IMR-90 (cell line): Measurements from ENCODE around the gene TRIM47. TPM values are rescaled to one million over a fixed set of nuclear protein-coding genes. Genes with fewer than 3 reads are reported as not detected.

Experiments
- ATAC-seq: fragments of 200-7000 bp; cut with Tn5 transposase; 2 replicates; pipeline ENCODE4 v1.9.1; 2020; ENCODE audit warnings: low read depth, mild to moderate bottlenecking, moderate library complexity
- BruUV-seq: library from RNA; stranded (reverse); fragments of 400-500 nt; replicated peaks from 2 replicates; lab custom pipeline; 2021; lab: Mats Ljungman, UMichigan
- CTCF ChIA-PET: fragments of 300-600 bp; formaldehyde crosslinking; extraction: SDS; loops from one replicate; lab custom pipeline; 2021; ENCODE audit warnings: antibody characterized with exemption; lab: Yijun Ruan, JAX
- POLR2A ChIA-PET: fragments of 300-600 bp; sonication (Branson Sonifier 250); formaldehyde crosslinking; loops from one replicate; lab custom pipeline; 2022; ENCODE audit warnings: antibody characterized with exemption; ENCODE audit not compliant: unreplicated experiment; lab: Charles Lee
- DNase-seq: peaks from one replicate; pipeline ENCODE4 v3.0.0; 2013
- H2AFZ ChIP-seq: replicated peaks from 2 replicates; pipeline ENCODE3; 2013; ENCODE audit warnings: low read length, mild to moderate bottlenecking; ENCODE audit not compliant: poor library complexity
- H2AK5ac ChIP-seq: 2 replicates; pipeline ENCODE4 v1.6.1; 2013; ENCODE audit warnings: low read depth, low read length, inconsistent platforms
- H2AK9ac ChIP-seq: replicated peaks from 2 replicates; pipeline ENCODE3; 2013; ENCODE audit warnings: mild to moderate bottlenecking, low read depth, low read length, moderate library complexity; ENCODE audit not compliant: poor library complexity
- H2BK120ac ChIP-seq: 2 replicates; pipeline ENCODE4 v1.6.1; 2013; ENCODE audit warnings: low read depth, low read length, inconsistent platforms
- H2BK15ac ChIP-seq: 3 replicates; pipeline ENCODE4 v1.6.1; 2013; ENCODE audit warnings: low read depth, low read length, inconsistent platforms
- H2BK20ac ChIP-seq: 2 replicates; pipeline ENCODE4 v1.6.1; 2013; ENCODE audit warnings: low read depth, mild to moderate bottlenecking, inconsistent platforms, low read length, moderate library complexity
- H2BK5ac ChIP-seq: 2 replicates; pipeline ENCODE4 v1.6.1; 2013; ENCODE audit warnings: mild to moderate bottlenecking, low read depth, low read length, inconsistent platforms; ENCODE audit not compliant: poor library complexity, severe bottlenecking
- H3K14ac ChIP-seq: replicated peaks from 2 replicates; pipeline ENCODE4 v1.6.1; 2013; ENCODE audit warnings: low read depth, low read length, inconsistent platforms
- H3K18ac ChIP-seq: 2 replicates; pipeline ENCODE4 v1.6.1; 2013; ENCODE audit warnings: low read depth, low read length, control low read depth
- H3K23ac ChIP-seq: 2 replicates; pipeline ENCODE4 v1.6.1; 2013; ENCODE audit warnings: low read depth, low read length, inconsistent platforms
- H3K27ac ChIP-seq: 2 replicates; pipeline ENCODE4 v1.5.1; 2013; ENCODE audit warnings: mild to moderate bottlenecking, control low read depth, low read length; ENCODE audit not compliant: insufficient read depth
- H3K27me3 ChIP-seq: 2 replicates; pipeline ENCODE4 v1.6.1; 2013; ENCODE audit warnings: low read length; ENCODE audit not compliant: control insufficient read depth, insufficient read depth
- H3K36me3 ChIP-seq: 2 replicates; pipeline ENCODE4 v1.6.1; 2013; ENCODE audit warnings: low read length, mixed read lengths; ENCODE audit not compliant: control insufficient read depth, insufficient read depth
- H3K4ac ChIP-seq: 2 replicates; pipeline ENCODE4 v1.6.1; 2013; ENCODE audit warnings: low read depth, low read length, inconsistent platforms
- H3K4me1 ChIP-seq: 2 replicates; pipeline ENCODE4 v1.6.1; 2013; ENCODE audit warnings: low read length, mixed read lengths; ENCODE audit not compliant: control insufficient read depth, insufficient read depth
- H3K4me2 ChIP-seq: 2 replicates; pipeline ENCODE4 v1.6.1; 2013; ENCODE audit warnings: low read depth, mild to moderate bottlenecking, control low read depth, low read length, moderate library complexity
- H3K4me3 ChIP-seq: 2 replicates; pipeline ENCODE4 v1.5.1; 2013; ENCODE audit warnings: low read depth, mild to moderate bottlenecking, control low read depth, low read length, moderate library complexity; ENCODE audit not compliant: insufficient read depth
- H3K56ac ChIP-seq: 2 replicates; pipeline ENCODE4 v1.6.1; 2013; ENCODE audit warnings: low read length, inconsistent platforms; ENCODE audit not compliant: insufficient read depth; ENCODE audit errors: extremely low read depth
- H3K79me1 ChIP-seq, 2 experiments: 2 replicates each; pipeline ENCODE4 v1.6.1; 2013; ENCODE audit warnings: low read length in 2 of 2, inconsistent platforms in 1 of 2, low read depth in 1 of 2
- H3K9ac ChIP-seq: 2 replicates; pipeline ENCODE4 v1.6.1; 2013; ENCODE audit warnings: low read depth, low read length, control low read depth
- H3K9me1 ChIP-seq: 2 replicates; pipeline ENCODE4 v1.6.1; 2013; ENCODE audit warnings: low read length, inconsistent platforms; ENCODE audit not compliant: insufficient read depth
- H3K9me3 ChIP-seq: 2 replicates; pipeline ENCODE4 v1.6.1; 2013; ENCODE audit warnings: low read length; ENCODE audit not compliant: control insufficient read depth, insufficient read depth
- H4K20me1 ChIP-seq: 2 replicates; pipeline ENCODE4 v1.6.1; 2013; ENCODE audit warnings: low read length, inconsistent platforms; ENCODE audit not compliant: insufficient read depth
- H4K5ac ChIP-seq: 2 replicates; pipeline ENCODE4 v1.6.1; 2013; ENCODE audit warnings: mild to moderate bottlenecking, low read depth, low read length, control low read depth
- H4K8ac ChIP-seq, 2 experiments: 2 replicates each; pipeline ENCODE4 v1.6.1; 2013; ENCODE audit warnings: low read depth in 2 of 2, low read length in 2 of 2, control low read depth in 1 of 2, inconsistent platforms in 1 of 2
- H4K91ac ChIP-seq: 2 replicates; pipeline ENCODE4 v1.6.1; 2013; ENCODE audit warnings: low read depth, low read length, inconsistent platforms; ENCODE audit not compliant: insufficient read depth
- BHLHE40 ChIP-seq: fragments of 150-350 bp; IDR thresholded peaks from 2 replicates; pipeline ENCODE4 v1.6.1; 2016; ENCODE audit warnings: mild to moderate bottlenecking, low read depth, low read length
- CEBPB ChIP-seq: IDR thresholded peaks from 2 replicates; pipeline ENCODE4 v1.6.1; 2012; ENCODE audit warnings: low read depth, low read length, improper control_type of control experiment
- CHD1 ChIP-seq: IDR thresholded peaks from 2 replicates; pipeline ENCODE4 v1.6.1; 2012; ENCODE audit warnings: low read depth, low read length, improper control_type of control experiment
- FOS ChIP-seq: fragments of 150-350 bp; IDR thresholded peaks from 2 replicates; pipeline ENCODE4 v1.6.1; 2016; ENCODE audit warnings: low read depth, low read length
- MAFK ChIP-seq: IDR thresholded peaks from 2 replicates; pipeline ENCODE4 v1.6.1; 2012; ENCODE audit warnings: low read depth, low read length, improper control_type of control experiment
- MAZ ChIP-seq: IDR thresholded peaks from 2 replicates; pipeline ENCODE4 v1.6.1; 2012; ENCODE audit warnings: low read depth, mild to moderate bottlenecking, low read length, improper control_type of control experiment, moderate library complexity, borderline replicate concordance
- MXI1 ChIP-seq: IDR thresholded peaks from 2 replicates; pipeline ENCODE4 v1.6.1; 2012; ENCODE audit warnings: low read depth, mild to moderate bottlenecking, low read length, moderate library complexity, borderline replicate concordance
- NFE2L2 ChIP-seq: fragments of 150-350 bp; IDR thresholded peaks from 2 replicates; pipeline ENCODE4 v1.6.1; 2016; ENCODE audit warnings: low read depth, mild to moderate bottlenecking, low read length
- POLR2A ChIP-seq: IDR thresholded peaks from 2 replicates; pipeline ENCODE4 v1.6.1; 2012; ENCODE audit warnings: mild to moderate bottlenecking, low read depth, low read length
- RAD21 ChIP-seq: IDR thresholded peaks from 2 replicates; pipeline ENCODE4 v1.6.1; 2012; ENCODE audit warnings: low read length, improper control_type of control experiment
- RCOR1 ChIP-seq: IDR thresholded peaks from 2 replicates; pipeline ENCODE4 v1.6.1; 2012; ENCODE audit warnings: mild to moderate bottlenecking, low read length, improper control_type of control experiment; ENCODE audit not compliant: insufficient replicate concordance
- RFX5 ChIP-seq: IDR thresholded peaks from 2 replicates; pipeline ENCODE4 v1.8.0; 2012; ENCODE audit warnings: low read depth, mild to moderate bottlenecking, low read length, moderate library complexity
- USF2 ChIP-seq: fragments of 150-350 bp; IDR thresholded peaks from 2 replicates; pipeline ENCODE4 v1.6.1; 2017; ENCODE audit warnings: mild to moderate bottlenecking, antibody characterized with exemption, low read length, low read depth
- WGBS, 2 experiments: methylation state at CpG; one replicate each; pipeline versions ENCODE4 v1.1.5 to v1.1.7; 2013; ENCODE audit warnings: missing lambda C conversion rate in 2 of 2; ENCODE audit not compliant: insufficient read length in 1 of 2; ENCODE audit errors: extremely low coverage in 2 of 2; 5-methylcytosine and 5-hydroxymethylcytosine counted together
- dilution Hi-C: fragments of 300-500 bp; cut with HindIII; formaldehyde crosslinking; loops from one replicate; pipeline ENCODE4 v1.14.3; 2018; ENCODE audit warnings: low sequenced_read_pairs; ENCODE audit not compliant: unreplicated experiment
- in situ Hi-C: fragments of 300-500 bp; cut with MboI; formaldehyde crosslinking; loops from 3 replicates; pipeline ENCODE4 v1.14.3; 2019; ENCODE audit warnings: low sequenced_read_pairs, inconsistent platforms, mixed read lengths
- intact Hi-C: fragments of 100-400 bp; cut with micrococcal nuclease; formaldehyde crosslinking; loops from 2 replicates; pipeline ENCODE4 v1.10.0; 2022
- polyA plus RNA-seq, 3 experiments: library from polyadenylated mRNA; depleted of rRNA; stranded (reverse); fragments of >200 nt; gene quantifications; 2 replicates each; pipeline ENCODE4 v1.2.3, GENCODE V29; 2012; ENCODE audit warnings: low replicate concordance in 1 of 3
- total RNA-seq: library from RNA; depleted of rRNA; stranded (reverse); fragments of >200 nt; gene quantifications from 2 replicates; pipeline ENCODE4 v1.2.3, GENCODE V29; 2012

The TRIM47 gene
- total and polyA plus RNA-seq, 2 of the 4 experiments (the other 2 are of a cell fraction): 1.4 to 7.5 TPM

DNA sequence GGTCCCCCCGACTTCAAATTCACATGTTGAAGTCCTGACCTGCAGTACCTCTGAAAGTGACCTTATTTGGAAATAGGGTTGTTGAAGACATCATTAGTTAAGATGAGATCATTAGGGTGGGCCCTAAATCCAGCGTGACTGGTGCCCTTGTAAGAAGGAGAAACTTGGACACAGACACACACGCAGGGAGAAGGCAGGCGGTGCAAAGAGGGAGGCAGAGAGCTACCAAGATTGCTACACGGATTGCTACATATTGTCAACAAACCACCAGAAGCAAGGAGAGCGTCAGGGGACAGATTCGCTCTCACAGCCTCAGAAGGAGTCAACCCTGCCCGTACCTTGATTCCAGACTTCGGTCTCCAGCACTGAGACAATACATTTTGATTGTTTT lies 16.5 kb downstream of the TRIM47 start:
- dilution Hi-C loops (no loop called here), in situ Hi-C loops (no loop called here), intact Hi-C loops (no loop called here)
- Histone ChIP-seq H4K5ac (peak overlapping the region; percentile 32; the same call in 1 of the 2 replicates), H3K36me3 (no peaks in the 10 kb centered on the region), H3K4me3 (no peak overlapping the region), H2BK15ac (no peak overlapping the region), H3K9me3 (no peaks in the 10 kb centered on the region), H3K4me2 (no peak overlapping the region), H2BK120ac (peak overlapping the region; percentile 15; the same call in 1 of the 2 replicates), H3K4ac (0 out of 2 replicates have a peak overlapping the region, but pooled peaks have one; percentile 43), H2AK5ac (peak overlapping the region; percentile 58; the same call in 1 of the 2 replicates), H4K20me1 (no peaks in the 10 kb centered on the region), H2AFZ (no peak overlapping the region), H3K18ac (no peak overlapping the region), H2BK5ac (no peak overlapping the region), H3K79me1 (no peaks in the 10 kb centered on the region), H3K23ac (no peak overlapping the region), H3K27ac (no peak overlapping the region), H3K27me3 (no peaks in the 10 kb centered on the region), H3K9ac (no peak overlapping the region), H4K91ac (no peak overlapping the region), H2BK20ac (0 out of 2 replicates have a peak overlapping the region, but pooled peaks have one; percentile 18), H3K56ac (no peak overlapping the region), H2AK9ac (no peak overlapping the region), H4K8ac (no peak overlapping the region), H3K9me1 (0 out of 2 replicates have a peak, but pooled peaks cover 3% of the 10 kb centered on the region), H3K14ac (no peak overlapping the region), H3K4me1 (peaks cover 8% of the 10 kb centered on the region)
- TF ChIP-seq FOS (no peak), CEBPB (no peak), RFX5 (no peak), MXI1 (no peak), NFE2L2 (no peak), CHD1 (no peak), RCOR1 (no peak), MAFK (no peak), BHLHE40 (no peak), RAD21 (no peak), POLR2A (no peak), MAZ (no peak), USF2 (no peak)
- no peak for DNase-seq
- 84% methylated on average over 3 of the region's 9 CpGs; no CpG with 5 or more reads in 1 of the 2 experiments for WGBS, 2 experiments
- CTCF ChIA-PET: interaction anchor here (0.6 to 1.4 kb wide), 3 partner anchors 11 to 79 kb away, joined by 3 read pairs; partner anchors contain the start of gene TRIM47
- no TSS peak for BruUV-seq
- POLR2A ChIA-PET: no interaction called here
- no peak for ATAC-seq
